Thoracic aorta (tissue), 2 donors: ENCODE results near the gene CCNI2. TPM values are rescaled to one million over a fixed set of nuclear protein-coding genes. Genes with fewer than 3 reads are reported as not detected.

Source experiments
- ATAC-seq: fragments of 150-250 bp; one replicate; pipeline ENCODE4 v1.8.0; 2017; ENCODE audit warnings: low read depth; ENCODE audit not compliant: insufficient number of reproducible peaks, low FRiP score
- DNase-seq: peaks from one replicate; pipeline ENCODE4 v3.0.0-alpha.2; 2020; ENCODE audit warnings: low spot score
- H3K27ac ChIP-seq, 2 donors: fragments of 200-600 bp; sonication (generic); 1 replicate in 1 of 2; 2 replicates in 1 of 2; pipeline ENCODE4 v1.5.1; 2016; ENCODE audit warnings: mild to moderate bottlenecking in 2 of 2, moderate library complexity in 2 of 2
- H3K27me3 ChIP-seq: fragments of 200-600 bp; sonication (generic); replicated peaks from 2 replicates; pipeline ENCODE4 v1.6.0; 2016; ENCODE audit warnings: mild to moderate bottlenecking; ENCODE audit not compliant: insufficient read depth
- H3K36me3 ChIP-seq: fragments of 200-600 bp; sonication (generic); one replicate; pipeline ENCODE4 v1.5.1; 2016
- H3K4me1 ChIP-seq, 2 donors: fragments of 200-600 bp; sonication (generic); 1 replicate in 1 of 2; 2 replicates in 1 of 2; pipeline versions ENCODE4 v1.5.1 to v1.6.0; 2016; ENCODE audit warnings: low read depth in 2 of 2, mild to moderate bottlenecking in 1 of 2; ENCODE audit not compliant: control insufficient read depth in 1 of 2
- H3K4me3 ChIP-seq: fragments of 200-600 bp; sonication (generic); 2 replicates; pipeline ENCODE4 v1.5.1; 2016; ENCODE audit warnings: mild to moderate bottlenecking
- H3K9me3 ChIP-seq: fragments of 200-600 bp; sonication (generic); 2 replicates; pipeline ENCODE4 v1.5.1; 2016
- CTCF ChIP-seq: fragments of 200-600 bp; sonication (generic); IDR thresholded peaks from one replicate; pipeline ENCODE4 v1.5.1; 2019; ENCODE audit warnings: antibody characterized with exemption
- total RNA-seq, 2 donors: library from RNA; depleted of rRNA; stranded (reverse); fragments of >200 nt; gene quantifications; one replicate each; pipeline versions ENCODE4 v1.1.0 to v1.2.3, GENCODE V29; 2016

The CCNI2 gene
- total RNA-seq = not detected

- H3K4me1 ChIP-seq = peaks cover 0 to 5% of the 10 kb centered on the region in 2 donors
- TF ChIP-seq CTCF = no peak
- ATAC-seq = no peak
- H3K36me3 ChIP-seq = no peaks in the 10 kb centered on the region
- no peak for DNase-seq
- no peaks in the 10 kb centered on the region for H3K9me3 ChIP-seq
- no peak within 1 kb of the TSS for H3K27ac ChIP-seq
- H3K4me3 ChIP-seq = peak within 1 kb of the TSS; percentile 71
- H3K27me3 ChIP-seq = no peaks in the 10 kb centered on the region
Observed at GRCh38 chr5:132746954-132747615, at the start of gene CCNI2. Gene CCNI2 (plus strand): TSS chr5:132747426. CDS start chr5:132747496, 70 bp downstream.

- H3K27ac ChIP-seq = no peak overlapping the region
- no peak for TF ChIP-seq CTCF
- H3K4me3 ChIP-seq = no peak overlapping the region
- no peaks in the 10 kb centered on the region for H3K9me3 ChIP-seq
- no peak for ATAC-seq
- DNase-seq = no peak
- no peaks in the 10 kb centered on the region for H3K27me3 ChIP-seq
- H3K36me3 ChIP-seq = peaks cover 15% of the 10 kb centered on the region
- no peaks in the 10 kb centered on the region for H3K4me1 ChIP-seq
Observed at GRCh38 chr5:132704875-132705274, 42.4 kb upstream of the CCNI2 start.

- no peaks in the 10 kb centered on the region for H3K36me3 ChIP-seq
- no peak for TF ChIP-seq CTCF
- no peak overlapping the region for H3K4me3 ChIP-seq
- H3K27ac ChIP-seq = no peak overlapping the region
- ATAC-seq (no peak), DNase-seq (no peak)
- no peaks in the 10 kb centered on the region for H3K4me1 ChIP-seq
- H3K9me3 ChIP-seq = no peaks in the 10 kb centered on the region
- no peaks in the 10 kb centered on the region for H3K27me3 ChIP-seq
Observed at GRCh38 chr5:132708645-132709044, 38.6 kb upstream of the CCNI2 start.

GRCh38 chr5:132714456-132715307 is 32.5 kb upstream of the CCNI2 start:
- no peaks in the 10 kb centered on the region for H3K9me3 ChIP-seq
- DNase-seq = no peak
- H3K4me3 ChIP-seq = peak overlapping the region; percentile 8
- H3K27ac ChIP-seq = no peak overlapping the region
- H3K27me3 ChIP-seq = no peaks in the 10 kb centered on the region
- H3K4me1 ChIP-seq = no peaks in the 10 kb centered on the region
- no peak for ATAC-seq
- H3K36me3 ChIP-seq = no peaks in the 10 kb centered on the region
- peak; percentile 53 for TF ChIP-seq CTCF

- H3K36me3 ChIP-seq = no peaks in the 10 kb centered on the region
- ATAC-seq = no peak
- no peak for TF ChIP-seq CTCF
Observed at GRCh38 chr5:132718544-132719312, 28.5 kb upstream of the CCNI2 start.

More at GRCh38 chr5:132718544-132719312, 28.5 kb upstream of the CCNI2 start:
- Histone ChIP-seq H3K9me3 (no peaks in the 10 kb centered on the region), H3K4me1 (no peaks in the 10 kb centered on the region), H3K27me3 (no peaks in the 10 kb centered on the region), H3K27ac (no peak overlapping the region), H3K4me3 (no peak overlapping the region)
- DNase-seq = no peak
